ENCODE results near the gene TMEM74B. TPM values are rescaled to one million over a fixed set of nuclear protein-coding genes. Genes with fewer than 3 reads are reported as not detected.

Gene TMEM74B
- total RNA-seq, 1 donor from 2014 or later, result not detected

GRCh38 chr20:1199964-1200363 lies 15.2 kb upstream of the TMEM74B start:
- TF ChIP-seq, protein P1, sequence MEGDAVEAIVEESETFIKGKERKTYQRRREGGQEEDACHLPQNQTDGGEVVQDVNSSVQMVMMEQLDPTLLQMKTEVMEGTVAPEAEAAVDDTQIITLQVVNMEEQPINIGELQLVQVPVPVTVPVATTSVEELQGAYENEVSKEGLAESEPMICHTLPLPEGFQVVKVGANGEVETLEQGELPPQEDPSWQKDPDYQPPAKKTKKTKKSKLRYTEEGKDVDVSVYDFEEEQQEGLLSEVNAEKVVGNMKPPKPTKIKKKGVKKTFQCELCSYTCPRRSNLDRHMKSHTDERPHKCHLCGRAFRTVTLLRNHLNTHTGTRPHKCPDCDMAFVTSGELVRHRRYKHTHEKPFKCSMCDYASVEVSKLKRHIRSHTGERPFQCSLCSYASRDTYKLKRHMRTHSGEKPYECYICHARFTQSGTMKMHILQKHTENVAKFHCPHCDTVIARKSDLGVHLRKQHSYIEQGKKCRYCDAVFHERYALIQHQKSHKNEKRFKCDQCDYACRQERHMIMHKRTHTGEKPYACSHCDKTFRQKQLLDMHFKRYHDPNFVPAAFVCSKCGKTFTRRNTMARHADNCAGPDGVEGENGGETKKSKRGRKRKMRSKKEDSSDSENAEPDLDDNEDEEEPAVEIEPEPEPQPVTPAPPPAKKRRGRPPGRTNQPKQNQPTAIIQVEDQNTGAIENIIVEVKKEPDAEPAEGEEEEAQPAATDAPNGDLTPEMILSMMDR (IDR thresholded peaks at IDR 0.05), result no peak
- no peaks in the 10 kb centered on the region for H3K9me3 ChIP-seq

GRCh38 chr20:1199212-1199873 lies 14.6 kb upstream of the TMEM74B start:
- TF ChIP-seq, protein P1 (IDR thresholded peaks at IDR 0.05), result no peak
- H3K27ac ChIP-seq, result no peak overlapping the region

More at GRCh38 chr20:1199964-1200363, 15.2 kb upstream of the TMEM74B start:
- no peaks in the 10 kb centered on the region for H3K4me1 ChIP-seq
- no peaks in the 10 kb centered on the region for H3K36me3 ChIP-seq
- no peaks in the 10 kb centered on the region for H3K27me3 ChIP-seq
- no peak for DNase-seq (ENCODE audit: low spot score in 2 of 2)
- no peak overlapping the region for H3K27ac ChIP-seq
- no peak overlapping the region for H3K4me3 ChIP-seq
- intact Hi-C loops (cut with DNase I), result no loop called here

GRCh38 chr20:1198751-1199150 lies 14.0 kb upstream of the TMEM74B start:
- Histone ChIP-seq H3K4me1 (no peaks in the 10 kb centered on the region), H3K27ac (no peak overlapping the region), H3K4me3 (no peak overlapping the region), H3K36me3 (no peaks in the 10 kb centered on the region), H3K9me3 (no peaks in the 10 kb centered on the region), H3K27me3 (no peaks in the 10 kb centered on the region)
- TF ChIP-seq, protein P1 (IDR thresholded peaks at IDR 0.05), result no peak
- no peak for DNase-seq (ENCODE audit: low spot score in 2 of 2)
- intact Hi-C loops (cut with DNase I), result no loop called here

More at GRCh38 chr20:1199212-1199873, 14.6 kb upstream of the TMEM74B start:
- DNase-seq (ENCODE audit: low spot score in 2 of 2), result no peak
- Histone ChIP-seq H3K4me1 (no peaks in the 10 kb centered on the region), H3K4me3 (no peak overlapping the region), H3K36me3 (no peaks in the 10 kb centered on the region), H3K9me3 (no peaks in the 10 kb centered on the region), H3K27me3 (no peaks in the 10 kb centered on the region)
- intact Hi-C loops (cut with DNase I), result no loop called here

- no peaks in the 10 kb centered on the region for H3K27me3 ChIP-seq
- no peak overlapping the region for H3K4me3 ChIP-seq
- intact Hi-C loops (cut with DNase I), result no loop called here
- no peak overlapping the region for H3K27ac ChIP-seq
- no peak for DNase-seq (ENCODE audit: low spot score in 2 of 2)
- no peaks in the 10 kb centered on the region for H3K36me3 ChIP-seq
- H3K4me1 ChIP-seq, result no peaks in the 10 kb centered on the region
- TF ChIP-seq, protein P1 (IDR thresholded peaks at IDR 0.05), result no peak
- H3K9me3 ChIP-seq, result no peaks in the 10 kb centered on the region
These were observed 13.0 kb upstream of the TMEM74B start for GRCh38 chr20:1197801-1198200.

DNA sequence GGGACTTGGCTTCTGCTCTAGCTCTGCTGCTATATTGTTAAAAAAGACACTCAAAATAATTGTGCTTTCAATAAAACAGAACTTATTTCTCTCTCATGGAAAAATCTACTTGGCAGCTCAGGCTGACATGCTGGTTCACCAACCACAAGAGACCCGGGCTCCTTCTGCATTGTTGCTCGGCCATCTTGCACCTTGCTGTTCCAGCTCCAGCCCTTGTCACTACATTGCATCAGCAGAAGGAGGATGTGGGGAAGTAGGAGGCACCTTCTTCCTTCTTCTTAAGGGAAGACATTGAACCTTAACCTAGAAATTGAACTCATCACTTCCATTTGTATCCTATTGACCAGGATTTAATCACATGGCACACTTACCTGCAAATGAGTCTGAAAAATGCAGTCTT lies 11.9 kb upstream of the TMEM74B start:
- H3K27me3 ChIP-seq, result no peaks in the 10 kb centered on the region
- intact Hi-C loops (cut with DNase I), result no loop called here
- TF ChIP-seq, protein P1 (IDR thresholded peaks at IDR 0.05), result no peak

More for the DNA sequence above, 11.9 kb upstream of the TMEM74B start:
- Histone ChIP-seq H3K4me3 (no peak overlapping the region), H3K36me3 (no peaks in the 10 kb centered on the region), H3K27ac (no peak overlapping the region), H3K4me1 (no peaks in the 10 kb centered on the region), H3K9me3 (no peaks in the 10 kb centered on the region)
- DNase-seq (ENCODE audit: low spot score in 2 of 2), result no peak
